H1 (cell line): ENCODE measurements around the gene FGF12. TPM values are rescaled to one million over a fixed set of nuclear protein-coding genes. Genes with fewer than 3 reads are reported as not detected.

ENCODE experiments used
- ASH2L ChIP-seq: fragments of 200-600, 300-600 bp; sonication (generic); IDR thresholded peaks from one replicate; pipeline ENCODE4 v1.7.1; 2017; ENCODE audit warnings: low read length
- POLR2AphosphoS5 ChIP-seq: IDR thresholded peaks from 2 replicates; pipeline ENCODE4 v1.6.1; 2011; ENCODE audit warnings: low read depth, low read length
- RBBP5 ChIP-seq: IDR thresholded peaks from 2 replicates; pipeline ENCODE4 v1.7.1; 2012; ENCODE audit warnings: low read depth, mild to moderate bottlenecking, inconsistent platforms, low read length, moderate library complexity, borderline replicate concordance
- SIN3A ChIP-seq, 2 experiments: IDR thresholded peaks in 1 of 2; conservative IDR thresholded peaks in 1 of 2; 2 replicates each; pipeline ENCODE4 v1.6.1; 2011 to 2012; ENCODE audit warnings: low read length in 2 of 2, improper control_type of control experiment in 1 of 2, low read depth in 1 of 2, mild to moderate bottlenecking in 1 of 2
- TAF7 ChIP-seq: optimal IDR thresholded peaks from 2 replicates; pipeline ENCODE3; 2011; ENCODE audit warnings: low read depth, mild to moderate bottlenecking, inconsistent platforms, low read length, moderate library complexity, borderline replicate concordance
- polyA plus RNA-seq, 7 experiments: library from polyadenylated mRNA; depleted of rRNA in 3 of 7; stranded (reverse) in 5 of 7; unstranded in 2 of 7; fragments of >200 nt in 5 of 7; fragments of 200-250 nt in 2 of 7; gene quantifications; 1 replicate in 5 of 7; 2 replicates in 1 of 7; 4 replicates in 1 of 7; pipeline versions ENCODE4 v1.2.1 to v1.2.3, GENCODE V29; 2011 to 2013; ENCODE audit warnings: missing spikeins in 2 of 7, mixed read lengths in 2 of 7
- total RNA-seq: library from RNA; stranded (reverse); fragmentation: NEBNext Ultra II Directional; extraction: Animal tissue kit (Norgen Biotek cat#: 25700); gene quantifications from 2 replicates; pipeline ENCODE4 v1.2.1, GENCODE V29; 2021
- TF ChIP-seq, protein P1 (sequence below): IDR thresholded peaks from 2 replicates; pipeline ENCODE4 v1.6.1; 2012; ENCODE audit warnings: inconsistent platforms
- TF ChIP-seq, protein P2 (sequence below), 3 experiments: IDR thresholded peaks; 1 replicate in 2 of 3; 2 replicates in 1 of 3; pipeline versions ENCODE4 v1.5.1 to v1.6.1; 2011; ENCODE audit warnings: low read length in 3 of 3, mild to moderate bottlenecking in 3 of 3, inconsistent platforms in 2 of 3, low read depth in 1 of 3, moderate library complexity in 1 of 3; ENCODE audit not compliant: insufficient read depth in 1 of 3; ENCODE audit errors: control extremely low read depth in 1 of 3

Gene FGF12
- total and polyA plus RNA-seq, 2 of the 8 experiments (the other 6 are each of a cell fraction or from before 2014, with no cell fraction given) = 4.1 to 16.6 TPM

GRCh38 chr3:192514081-192514753 is 213.1 kb downstream of the FGF12 start (continued):
- peak; percentile 50 for TF ChIP-seq ASH2L
- TF ChIP-seq SIN3A (conservative IDR thresholded peaks at IDR 0.05 in 1 of 2, IDR thresholded peaks at IDR 0.05 in 1 of 2; ENCODE audit: low read depth in 1 of 2, low read length in 2 of 2) = peak; percentile 93 to 95
- TF ChIP-seq, protein P1, sequence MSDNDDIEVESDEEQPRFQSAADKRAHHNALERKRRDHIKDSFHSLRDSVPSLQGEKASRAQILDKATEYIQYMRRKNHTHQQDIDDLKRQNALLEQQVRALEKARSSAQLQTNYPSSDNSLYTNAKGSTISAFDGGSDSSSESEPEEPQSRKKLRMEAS = peak; percentile 16; the same call in 1 of the 2 replicates
- TF ChIP-seq, protein P2, sequence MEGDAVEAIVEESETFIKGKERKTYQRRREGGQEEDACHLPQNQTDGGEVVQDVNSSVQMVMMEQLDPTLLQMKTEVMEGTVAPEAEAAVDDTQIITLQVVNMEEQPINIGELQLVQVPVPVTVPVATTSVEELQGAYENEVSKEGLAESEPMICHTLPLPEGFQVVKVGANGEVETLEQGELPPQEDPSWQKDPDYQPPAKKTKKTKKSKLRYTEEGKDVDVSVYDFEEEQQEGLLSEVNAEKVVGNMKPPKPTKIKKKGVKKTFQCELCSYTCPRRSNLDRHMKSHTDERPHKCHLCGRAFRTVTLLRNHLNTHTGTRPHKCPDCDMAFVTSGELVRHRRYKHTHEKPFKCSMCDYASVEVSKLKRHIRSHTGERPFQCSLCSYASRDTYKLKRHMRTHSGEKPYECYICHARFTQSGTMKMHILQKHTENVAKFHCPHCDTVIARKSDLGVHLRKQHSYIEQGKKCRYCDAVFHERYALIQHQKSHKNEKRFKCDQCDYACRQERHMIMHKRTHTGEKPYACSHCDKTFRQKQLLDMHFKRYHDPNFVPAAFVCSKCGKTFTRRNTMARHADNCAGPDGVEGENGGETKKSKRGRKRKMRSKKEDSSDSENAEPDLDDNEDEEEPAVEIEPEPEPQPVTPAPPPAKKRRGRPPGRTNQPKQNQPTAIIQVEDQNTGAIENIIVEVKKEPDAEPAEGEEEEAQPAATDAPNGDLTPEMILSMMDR (IDR thresholded peaks at IDR 0.05; ENCODE audit: control extremely low read depth in 1 of 3, insufficient read depth in 1 of 3, low read depth in 1 of 3, low read length in 3 of 3) = peak in 1 of 3 experiments; percentile 38; a peak in 2 of 4 replicates
- no peak for TF ChIP-seq POLR2AphosphoS5
- 0 out of 2 replicates have a peak, but pooled peaks have one; percentile 23 for TF ChIP-seq RBBP5
- peak; percentile 18 for TF ChIP-seq TAF7
- TF ChIP-seq, all 59 proteins: peak for 11
